ENCODE data around the gene PTGFRN. TPM values are rescaled to one million over a fixed set of nuclear protein-coding genes. Genes with fewer than 3 reads are reported as not detected.

Gene PTGFRN
- total RNA-seq, 2 experiments from 2014 or later: not detected

GRCh38 chr1:117017062-117017461 lies 107.3 kb downstream of the PTGFRN start:
- Histone ChIP-seq H3K9me3 (ENCODE audit: low read length) (no peaks in the 10 kb centered on the region), H3K4me2 (ENCODE audit: low read length) (no peak overlapping the region), H3K9me2 (ENCODE audit: insufficient read depth, low read length) (no peaks in the 10 kb centered on the region), H2AFZ (ENCODE audit: low read length) (no peak overlapping the region), H3K79me2 (ENCODE audit: insufficient read depth, low read depth, low read length) (no peaks in the 10 kb centered on the region), H3K4me3 (ENCODE audit: low read depth, low read length, poor library complexity, severe bottlenecking) (no peak overlapping the region), H4K20me1 (ENCODE audit: insufficient read depth, low read length) (no peaks in the 10 kb centered on the region), H3K27ac (ENCODE audit: low read depth, low read length, poor library complexity, severe bottlenecking) (no peak overlapping the region), H3K36me3 (ENCODE audit: insufficient read depth, low read length) (no peaks in the 10 kb centered on the region), H3K4me1 (ENCODE audit: insufficient read depth, low read length, poor library complexity, severe bottlenecking) (no peaks in the 10 kb centered on the region)
- ChIA-PET CTCF (ENCODE audit: unreplicated experiment) (no interaction called here), POLR2A (interaction anchor here (0.7 to 0.9 kb wide), 2 partner anchors 21 kb away, joined by 3 to 4 read pairs; no protein-coding TSS in a partner anchor)
- BruUV-seq (replicated peaks): no TSS peak
- intact Hi-C loops (cut with micrococcal nuclease; ENCODE audit: unreplicated experiment): no loop called here
- DNase-seq (ENCODE audit: low spot score): no peak
- TF ChIP-seq EZH2phosphoT487 (IDR thresholded peaks at IDR 0.05; ENCODE audit: borderline replicate concordance, low read depth, low read length): no peak
- no peak for TF ChIP-seq CTCF (conservative IDR thresholded peaks at IDR 0.05; ENCODE audit: low read length)

GRCh38 chr1:117017648-117018047 lies 107.9 kb downstream of the PTGFRN start:
- H3K36me3 ChIP-seq (ENCODE audit: insufficient read depth, low read length): no peaks in the 10 kb centered on the region
- H2AFZ ChIP-seq (ENCODE audit: low read length): no peak overlapping the region
- no TSS peak for BruUV-seq (replicated peaks)
- TF ChIP-seq EZH2phosphoT487 (IDR thresholded peaks at IDR 0.05; ENCODE audit: borderline replicate concordance, low read depth, low read length) (no peak), CTCF (conservative IDR thresholded peaks at IDR 0.05; ENCODE audit: low read length) (no peak)
- CTCF ChIA-PET (ENCODE audit: unreplicated experiment): no interaction called here
- H3K4me1 ChIP-seq (ENCODE audit: insufficient read depth, low read length, poor library complexity, severe bottlenecking): no peaks in the 10 kb centered on the region
- no peaks in the 10 kb centered on the region for H3K9me3 ChIP-seq (ENCODE audit: low read length)
- H3K9me2 ChIP-seq (ENCODE audit: insufficient read depth, low read length): no peaks in the 10 kb centered on the region
- POLR2A ChIA-PET: interaction anchor here (0.7 kb wide), 1 partner anchor 21 kb away, joined by 4 read pairs; no protein-coding TSS in a partner anchor
- H3K4me3 ChIP-seq (ENCODE audit: low read depth, low read length, poor library complexity, severe bottlenecking): no peak overlapping the region
- no peaks in the 10 kb centered on the region for H4K20me1 ChIP-seq (ENCODE audit: insufficient read depth, low read length)
- no peak for DNase-seq (ENCODE audit: low spot score)
- no peak overlapping the region for H3K27ac ChIP-seq (ENCODE audit: low read depth, low read length, poor library complexity, severe bottlenecking)
- intact Hi-C loops (cut with micrococcal nuclease; ENCODE audit: unreplicated experiment): no loop called here
- no peaks in the 10 kb centered on the region for H3K79me2 ChIP-seq (ENCODE audit: insufficient read depth, low read depth, low read length)
- H3K4me2 ChIP-seq (ENCODE audit: low read length): no peak overlapping the region

GRCh38 chr1:117020526-117021156 lies 110.9 kb downstream of the PTGFRN start:
- Histone ChIP-seq H2AFZ (ENCODE audit: low read length) (no peak overlapping the region), H4K20me1 (ENCODE audit: insufficient read depth, low read length) (no peaks in the 10 kb centered on the region), H3K9me3 (ENCODE audit: low read length) (no peaks in the 10 kb centered on the region), H3K27ac (ENCODE audit: low read depth, low read length, poor library complexity, severe bottlenecking) (no peak overlapping the region), H3K4me2 (ENCODE audit: low read length) (no peak overlapping the region), H3K4me3 (ENCODE audit: low read depth, low read length, poor library complexity, severe bottlenecking) (no peak overlapping the region), H3K4me1 (ENCODE audit: insufficient read depth, low read length, poor library complexity, severe bottlenecking) (no peaks in the 10 kb centered on the region), H3K9me2 (ENCODE audit: insufficient read depth, low read length) (no peaks in the 10 kb centered on the region), H3K36me3 (ENCODE audit: insufficient read depth, low read length) (no peaks in the 10 kb centered on the region), H3K79me2 (ENCODE audit: insufficient read depth, low read depth, low read length) (no peaks in the 10 kb centered on the region)
- no peak for DNase-seq (ENCODE audit: low spot score)
- TF ChIP-seq EZH2phosphoT487 (IDR thresholded peaks at IDR 0.05; ENCODE audit: borderline replicate concordance, low read depth, low read length) (no peak), CTCF (conservative IDR thresholded peaks at IDR 0.05; ENCODE audit: low read length) (no peak)
- BruUV-seq (replicated peaks): no TSS peak
- intact Hi-C loops (cut with micrococcal nuclease; ENCODE audit: unreplicated experiment): no loop called here
- CTCF ChIA-PET (ENCODE audit: unreplicated experiment): no interaction called here
- POLR2A ChIA-PET: no interaction called here
